HepG2 (cell line): ENCODE results near the gene MPIG6B. TPM values are rescaled to one million over a fixed set of nuclear protein-coding genes. Genes with fewer than 3 reads are reported as not detected.

Source experiments
- BORCS8-MEF2B ChIP-seq: sonication (generic); formaldehyde crosslinking; IDR thresholded peaks from 2 replicates; pipeline ENCODE4 v1.8.0; 2022; ENCODE audit warnings: mild to moderate bottlenecking, missing genetic modification reagents
- CENPX ChIP-seq: sonication (generic); formaldehyde crosslinking; IDR thresholded peaks from 2 replicates; pipeline ENCODE4 v1.9.0; 2021; ENCODE audit warnings: mild to moderate bottlenecking, missing genetic modification reagents, moderate library complexity
- SAP130 ChIP-seq: IDR thresholded peaks from 2 replicates; pipeline ENCODE4 v1.6.1; 2016; ENCODE audit warnings: low read depth
- SNAPC4 ChIP-seq: sonication (generic); formaldehyde crosslinking; IDR thresholded peaks from 2 replicates; pipeline ENCODE4 v1.4.0; 2020; ENCODE audit warnings: mild to moderate bottlenecking, missing genetic modification reagents
- TFAP4 ChIP-seq: sonication (generic); IDR thresholded peaks from 2 replicates; pipeline ENCODE4 v1.6.1; 2016; ENCODE audit warnings: low read depth, borderline replicate concordance
- TFDP2 ChIP-seq: sonication (generic); formaldehyde crosslinking; IDR thresholded peaks from 2 replicates; pipeline ENCODE4 v1.4.0; 2020; ENCODE audit warnings: missing genetic modification reagents
- ZFP36L1 ChIP-seq: sonication (generic); formaldehyde crosslinking; IDR thresholded peaks from 2 replicates; pipeline ENCODE4 v1.8.0; 2022; ENCODE audit warnings: mild to moderate bottlenecking, missing genetic modification reagents, moderate library complexity
- ZHX2 ChIP-seq, 2 experiments: sonication (generic) in 1 of 2; formaldehyde crosslinking in 1 of 2; IDR thresholded peaks; 2 replicates each; pipeline versions ENCODE4 v1.6.1 to v1.9.0; 2014 to 2022; ENCODE audit warnings: antibody characterized with exemption in 1 of 2, borderline replicate concordance in 1 of 2, inconsistent platforms in 1 of 2, low read depth in 1 of 2, missing genetic modification reagents in 1 of 2
- ZNF232 ChIP-seq: sonication (generic); formaldehyde crosslinking; IDR thresholded peaks from 2 replicates; pipeline ENCODE4 v1.4.0; 2020; ENCODE audit warnings: missing genetic modification reagents, borderline replicate concordance
- ZNF496 ChIP-seq: sonication (generic); formaldehyde crosslinking; IDR thresholded peaks from 2 replicates; pipeline ENCODE4 v1.8.1; 2023; ENCODE audit warnings: mild to moderate bottlenecking, moderate library complexity, missing genetic modification reagents; ENCODE audit not compliant: insufficient replicate concordance
- ZNF572 ChIP-seq: sonication (generic); formaldehyde crosslinking; IDR thresholded peaks from 2 replicates; pipeline ENCODE4 v1.5.1; 2020; ENCODE audit warnings: mild to moderate bottlenecking, missing genetic modification reagents
- ZNF746 ChIP-seq: sonication (generic); formaldehyde crosslinking; IDR thresholded peaks from 2 replicates; pipeline ENCODE4 v1.8.0; 2022; ENCODE audit warnings: mild to moderate bottlenecking, missing genetic modification reagents
- polyA plus RNA-seq, 8 experiments: library from polyadenylated mRNA; depleted of rRNA in 3 of 8; stranded (reverse) in 7 of 8; unstranded in 1 of 8; fragments of >200 nt; fragmentation: Illumina TruSeq in 4 of 8; extraction: Trizol in 4 of 8; gene quantifications; 2 replicates each; pipeline versions ENCODE4 v1.2.1 to v1.2.3, GENCODE V29; 2011 to 2016; ENCODE audit warnings: low read depth in 4 of 8, missing spikeins in 1 of 8, mixed read lengths in 1 of 8; ENCODE audit not compliant: insufficient read depth in 1 of 8
- total RNA-seq, 5 experiments: library from RNA; depleted of rRNA; stranded (reverse); fragments of >200 nt; fragmentation: Illumina TruSeq; extraction: Trizol; gene quantifications; 2 replicates each; pipeline ENCODE4 v1.2.3, GENCODE V29; 2016; ENCODE audit warnings: low read depth in 1 of 5

Gene MPIG6B
- total and polyA plus RNA-seq, 2 of the 13 experiments (the other 11 are each of a cell fraction or from before 2014, with no cell fraction given), result not detected

- TF ChIP-seq ZHX2 (IDR thresholded peaks at IDR 0.05; ENCODE audit: low read depth) (no peak), ZHX2 (CRISPR knock-in tag; IDR thresholded peaks at IDR 0.05; ENCODE audit: borderline replicate concordance) (no peak), TFDP2 (no peak), ZNF232 (no peak), ZNF496 (CRISPR knock-in tag) (no peak), ZNF572 (peak; percentile 57; the same call in 1 of the 2 replicates), BORCS8-MEF2B (CRISPR knock-in tag) (0 out of 2 replicates have a peak, but pooled peaks have one; percentile 28), SAP130 (CRISPR knock-in tag) (no peak), SNAPC4 (no peak), TFAP4 (peak; percentile 32; the same call in 1 of the 2 replicates), CENPX (CRISPR knock-in tag) (no peak), ZFP36L1 (CRISPR knock-in tag) (no peak), ZNF746 (CRISPR knock-in tag) (0 out of 2 replicates have a peak, but pooled peaks have one; percentile 46)
Measured at GRCh38 chr6:31701666-31702404, 21.3 kb upstream of the MPIG6B start (continued).
